Astrocyte (in vitro differentiated cells and primary cell): ENCODE results near the gene CRELD2. TPM values are rescaled to one million over a fixed set of nuclear protein-coding genes. Genes with fewer than 3 reads are reported as not detected.

ENCODE experiments used
- DNase-seq: peaks from one replicate; pipeline ENCODE4 v3.0.0-alpha.2; 2010; ENCODE audit warnings: low read depth
- FAIRE-seq: peaks from 2 replicates; lab custom pipeline; 2011; peaks lifted over from hg19 to GRCh38; lab: Jason Lieb, UNC
- H2AFZ ChIP-seq: 2 replicates; pipeline ENCODE4 v1.6.0; 2012; ENCODE audit warnings: low read depth, low read length, inconsistent platforms
- H3K27ac ChIP-seq: 2 replicates; pipeline ENCODE4 v1.5.1; 2011; ENCODE audit warnings: low read depth, low read length, inconsistent platforms
- H3K27me3 ChIP-seq: 2 replicates; pipeline ENCODE4 v1.6.0; 2011; ENCODE audit warnings: low read length, inconsistent platforms; ENCODE audit not compliant: insufficient read depth
- H3K36me3 ChIP-seq: 2 replicates; pipeline ENCODE4 v1.5.1; 2011; ENCODE audit warnings: low read length, inconsistent platforms; ENCODE audit not compliant: insufficient read depth
- H3K4me1 ChIP-seq: 2 replicates; pipeline ENCODE4 v1.5.1; 2011; ENCODE audit warnings: low read length, inconsistent platforms; ENCODE audit not compliant: insufficient read depth
- H3K4me2 ChIP-seq: 2 replicates; pipeline ENCODE4 v1.6.0; 2012; ENCODE audit warnings: low read length, inconsistent platforms
- H3K4me3 ChIP-seq: 2 replicates; pipeline ENCODE4 v1.5.1; 2011; ENCODE audit warnings: low read depth, mild to moderate bottlenecking, low read length, inconsistent platforms; ENCODE audit not compliant: insufficient read depth
- H3K79me2 ChIP-seq: 2 replicates; pipeline ENCODE4 v1.6.0; 2012; ENCODE audit warnings: mild to moderate bottlenecking, low read length, inconsistent platforms; ENCODE audit not compliant: insufficient read depth
- H3K9ac ChIP-seq: 2 replicates; pipeline ENCODE4 v1.6.0; 2012; ENCODE audit warnings: mild to moderate bottlenecking, low read length, inconsistent platforms
- H3K9me3 ChIP-seq: 2 replicates; pipeline ENCODE4 v1.5.1; 2012; ENCODE audit warnings: low read depth, mild to moderate bottlenecking, low read length, inconsistent platforms; ENCODE audit not compliant: insufficient read depth
- H4K20me1 ChIP-seq: 2 replicates; pipeline ENCODE4 v1.6.0; 2012; ENCODE audit warnings: low read length, inconsistent platforms; ENCODE audit not compliant: insufficient read depth
- H3K27ac Mint-ChIP-seq: one replicate; pipeline ENCODE4 v1.8.0; 2021; ENCODE audit warnings: mild to moderate bottlenecking, mixed read lengths; ENCODE audit not compliant: unreplicated experiment
- H3K27me3 Mint-ChIP-seq: one replicate; pipeline ENCODE4 v1.8.0; 2021; ENCODE audit warnings: low read depth, mixed read lengths; ENCODE audit not compliant: unreplicated experiment
- H3K36me3 Mint-ChIP-seq: one replicate; pipeline ENCODE4 v1.8.0; 2021; ENCODE audit warnings: low read depth, mixed read lengths; ENCODE audit not compliant: unreplicated experiment
- H3K4me1 Mint-ChIP-seq: one replicate; pipeline ENCODE4 v1.8.0; 2021; ENCODE audit warnings: low read depth, mixed read lengths; ENCODE audit not compliant: unreplicated experiment
- H3K4me3 Mint-ChIP-seq: one replicate; pipeline ENCODE4 v1.8.0; 2021; ENCODE audit warnings: mild to moderate bottlenecking, moderate library complexity, mixed read lengths; ENCODE audit not compliant: unreplicated experiment
- H3K9me3 Mint-ChIP-seq: one replicate; pipeline ENCODE4 v1.8.0; 2021; ENCODE audit warnings: mild to moderate bottlenecking, mixed read lengths; ENCODE audit not compliant: unreplicated experiment
- EZH2 ChIP-seq: IDR thresholded peaks from 2 replicates; pipeline ENCODE4 v1.6.1; 2012; ENCODE audit warnings: mild to moderate bottlenecking, low read length, inconsistent platforms; ENCODE audit not compliant: insufficient read depth
- total RNA-seq: library from RNA; stranded (reverse); gene quantifications from 2 replicates; pipeline ENCODE4 v1.2.1, GENCODE V29; 2021
- TF ChIP-seq, protein P1 (sequence below): IDR thresholded peaks from 2 replicates; pipeline ENCODE4 v1.5.1; 2011; ENCODE audit warnings: low read depth, mild to moderate bottlenecking, inconsistent platforms, low read length, moderate library complexity; ENCODE audit not compliant: insufficient read depth

Gene CRELD2
- total RNA-seq, 1 donor from 2014 or later = 49.6 TPM

- no peak for DNase-seq
- Histone ChIP-seq H3K9me3 (no peaks in the 10 kb centered on the region), H3K27me3 (no peaks in the 10 kb centered on the region), H3K4me2 (no peak overlapping the region), H3K4me1 (peaks cover 3% of the 10 kb centered on the region), H3K27ac (no peak overlapping the region), H3K9ac (no peak overlapping the region), H3K4me3 (no peak overlapping the region), H4K20me1 (no peaks in the 10 kb centered on the region), H2AFZ (no peak overlapping the region), H3K79me2 (no peaks in the 10 kb centered on the region), H3K36me3 (no peaks in the 10 kb centered on the region)
- Mint-ChIP-seq H3K27ac (peak overlapping the region; percentile 18), H3K9me3 (no peaks in the 10 kb centered on the region), H3K4me3 (no peak overlapping the region), H3K27me3 (peaks cover 4% of the 10 kb centered on the region), H3K36me3 (no peaks in the 10 kb centered on the region), H3K4me1 (peaks cover 2% of the 10 kb centered on the region)
- TF ChIP-seq, protein P1, sequence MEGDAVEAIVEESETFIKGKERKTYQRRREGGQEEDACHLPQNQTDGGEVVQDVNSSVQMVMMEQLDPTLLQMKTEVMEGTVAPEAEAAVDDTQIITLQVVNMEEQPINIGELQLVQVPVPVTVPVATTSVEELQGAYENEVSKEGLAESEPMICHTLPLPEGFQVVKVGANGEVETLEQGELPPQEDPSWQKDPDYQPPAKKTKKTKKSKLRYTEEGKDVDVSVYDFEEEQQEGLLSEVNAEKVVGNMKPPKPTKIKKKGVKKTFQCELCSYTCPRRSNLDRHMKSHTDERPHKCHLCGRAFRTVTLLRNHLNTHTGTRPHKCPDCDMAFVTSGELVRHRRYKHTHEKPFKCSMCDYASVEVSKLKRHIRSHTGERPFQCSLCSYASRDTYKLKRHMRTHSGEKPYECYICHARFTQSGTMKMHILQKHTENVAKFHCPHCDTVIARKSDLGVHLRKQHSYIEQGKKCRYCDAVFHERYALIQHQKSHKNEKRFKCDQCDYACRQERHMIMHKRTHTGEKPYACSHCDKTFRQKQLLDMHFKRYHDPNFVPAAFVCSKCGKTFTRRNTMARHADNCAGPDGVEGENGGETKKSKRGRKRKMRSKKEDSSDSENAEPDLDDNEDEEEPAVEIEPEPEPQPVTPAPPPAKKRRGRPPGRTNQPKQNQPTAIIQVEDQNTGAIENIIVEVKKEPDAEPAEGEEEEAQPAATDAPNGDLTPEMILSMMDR = no peak
- no peak for FAIRE-seq
Measured at GRCh38 chr22:49946612-49947295, 28.3 kb downstream of the CRELD2 start.

DNA sequence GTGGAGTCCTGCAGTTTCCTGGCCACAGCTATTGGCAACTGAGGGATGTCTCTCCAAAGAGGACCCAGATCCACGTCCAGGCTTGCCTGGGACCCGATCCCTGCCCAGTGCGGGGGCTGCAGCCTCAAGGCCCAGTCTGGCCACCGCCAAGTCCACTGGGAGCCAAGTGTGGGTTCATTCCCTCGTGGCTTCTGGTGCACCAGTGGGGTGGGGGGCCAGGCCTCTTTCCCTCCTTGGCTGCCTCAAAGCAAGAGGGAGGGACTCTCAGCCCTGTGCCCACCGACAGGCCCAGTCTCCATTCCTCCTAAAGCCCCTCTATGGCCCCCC, 28.8 kb downstream of the CRELD2 start:
- H3K27ac Mint-ChIP-seq = no peak overlapping the region
- Histone ChIP-seq H3K9me3 (no peaks in the 10 kb centered on the region), H3K27me3 (no peaks in the 10 kb centered on the region), H3K36me3 (no peaks in the 10 kb centered on the region), H3K79me2 (no peaks in the 10 kb centered on the region), H2AFZ (no peak overlapping the region), H3K4me2 (no peak overlapping the region), H4K20me1 (no peaks in the 10 kb centered on the region), H3K27ac (no peak overlapping the region), H3K9ac (no peak overlapping the region), H3K4me3 (no peak overlapping the region), H3K4me1 (peaks cover 8% of the 10 kb centered on the region)
- no peak for FAIRE-seq
- H3K4me1 Mint-ChIP-seq = peaks cover 2% of the 10 kb centered on the region
- DNase-seq = no peak
- no peaks in the 10 kb centered on the region for H3K36me3 Mint-ChIP-seq
- H3K9me3 Mint-ChIP-seq = no peaks in the 10 kb centered on the region
- H3K4me3 Mint-ChIP-seq = no peak overlapping the region
- TF ChIP-seq, protein P1 = no peak
- H3K27me3 Mint-ChIP-seq = peaks cover 4% of the 10 kb centered on the region

GRCh38 chr22:49948116-49948957, 29.9 kb downstream of the CRELD2 start:
- no peak overlapping the region for H3K4me3 Mint-ChIP-seq
- H3K79me2 ChIP-seq = no peaks in the 10 kb centered on the region
- peaks cover 4% of the 10 kb centered on the region for H3K27me3 Mint-ChIP-seq
- no peak overlapping the region for H3K27ac Mint-ChIP-seq
- FAIRE-seq (no peak), DNase-seq (no peak)
- H3K4me3 ChIP-seq = no peak overlapping the region
- peaks cover 12% of the 10 kb centered on the region for H3K4me1 ChIP-seq
- H3K27me3 ChIP-seq = no peaks in the 10 kb centered on the region
- H3K9ac ChIP-seq = no peak overlapping the region
- TF ChIP-seq EZH2 = no peak
- TF ChIP-seq, protein P1 = no peak
- no peaks in the 10 kb centered on the region for H3K36me3 ChIP-seq
- H3K36me3 Mint-ChIP-seq = no peaks in the 10 kb centered on the region
- no peak overlapping the region for H3K27ac ChIP-seq
- no peak overlapping the region for H3K4me2 ChIP-seq
- no peaks in the 10 kb centered on the region for H3K9me3 ChIP-seq
- H3K4me1 Mint-ChIP-seq = peaks cover 6% of the 10 kb centered on the region
- no peaks in the 10 kb centered on the region for H3K9me3 Mint-ChIP-seq
- no peaks in the 10 kb centered on the region for H4K20me1 ChIP-seq
- H2AFZ ChIP-seq = no peak overlapping the region
